Hepatic stellate cell (primary cell): ENCODE measurements around the gene MYO3A.
"Not testable (repeated sequence)": the region's sequence is repeated elsewhere in the genome, so short reads cannot be mapped to it uniquely, and the experiment has no call there.

Experiments used
- DNase-seq: peaks from one replicate; pipeline ENCODE4 v3.0.0; 2011; ENCODE audit warnings: low spot score

The MYO3A gene

DNA sequence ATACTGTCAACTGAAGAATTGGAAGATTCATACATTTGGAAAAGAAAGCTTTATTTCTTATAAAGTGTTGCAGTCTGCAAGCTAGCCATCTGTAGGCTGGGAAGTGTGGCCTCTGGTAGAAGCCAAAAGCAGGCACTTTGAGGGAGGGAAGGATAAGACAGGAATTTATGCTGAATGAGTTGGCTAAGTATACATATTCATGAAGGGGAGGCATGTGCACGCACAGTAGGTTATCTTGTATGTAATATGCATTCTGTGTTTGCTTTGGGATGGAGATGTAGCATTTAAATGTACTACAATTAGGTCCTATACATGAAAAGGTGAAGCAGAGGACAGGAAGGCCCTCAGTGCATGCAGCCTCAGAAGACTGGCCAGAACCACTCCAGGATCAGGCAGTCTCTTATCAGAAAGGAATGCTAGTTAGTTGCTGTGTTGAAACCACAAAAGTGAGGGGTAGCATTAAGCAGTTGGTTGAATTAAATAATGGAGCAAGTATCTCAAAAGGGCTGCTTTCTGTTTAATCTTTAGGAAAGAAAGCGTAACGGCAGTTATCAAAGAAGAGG lies 40.9 kb downstream of the MYO3A start:
- DNase-seq, result no peak

DNA sequence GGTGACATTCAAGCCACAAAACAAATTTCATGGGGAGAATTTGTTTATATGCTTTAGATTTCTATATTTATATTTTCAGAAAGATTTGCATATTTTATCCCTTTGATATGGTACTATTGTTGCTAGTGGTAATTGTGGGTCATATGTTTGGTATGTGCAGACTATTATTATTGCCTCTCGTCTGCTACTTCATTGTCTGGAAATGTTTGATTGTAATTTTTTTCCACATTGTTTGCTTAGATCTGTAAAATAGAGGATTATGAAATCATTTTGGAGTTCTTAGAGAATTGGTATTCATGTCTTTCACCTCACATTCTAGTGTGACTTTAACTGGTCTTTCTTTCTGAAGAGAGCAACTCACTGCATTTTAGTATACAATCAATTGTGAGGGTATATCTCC lies 44.7 kb downstream of the MYO3A start:
- no peak for DNase-seq

DNA sequence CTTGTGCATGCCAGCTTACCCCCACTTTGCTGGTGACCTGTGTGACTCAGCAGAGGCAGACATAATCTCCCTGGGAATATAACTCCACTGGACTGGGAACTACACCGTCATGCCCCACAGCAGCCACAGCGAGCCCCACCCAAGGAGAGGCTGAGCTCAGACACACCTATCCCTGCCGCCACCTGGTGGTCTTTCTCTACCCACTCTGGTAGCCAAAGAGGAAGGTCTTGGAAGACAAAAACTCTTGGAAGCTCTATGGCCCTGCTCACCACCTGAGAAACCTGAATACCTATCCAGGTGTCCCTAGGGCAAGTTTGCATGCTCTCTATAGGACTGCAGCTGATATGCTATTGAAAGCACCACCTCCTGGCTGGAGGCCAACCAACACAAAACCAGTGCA lies 48.1 kb downstream of the MYO3A start:
- no peak for DNase-seq

DNA sequence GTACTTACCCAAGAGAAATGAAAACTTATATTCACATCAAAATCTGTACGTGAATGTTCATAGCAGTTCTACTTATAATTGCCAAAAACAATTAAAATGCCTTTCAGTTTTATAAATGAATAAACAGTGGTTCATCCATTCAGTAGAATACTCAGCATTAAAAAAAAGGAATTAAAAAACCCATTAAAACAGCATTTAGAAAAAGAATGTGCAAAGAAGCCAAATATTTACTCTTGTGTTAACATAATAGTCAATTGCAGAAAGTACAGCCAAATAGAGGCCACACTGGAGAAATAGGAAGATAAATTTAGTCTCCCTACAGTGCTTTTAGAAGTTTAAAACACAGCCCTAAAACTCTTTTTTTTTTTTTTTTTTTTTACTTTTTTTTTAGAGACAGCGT lies 54.6 kb downstream of the MYO3A start:
- DNase-seq, result no peak

DNA sequence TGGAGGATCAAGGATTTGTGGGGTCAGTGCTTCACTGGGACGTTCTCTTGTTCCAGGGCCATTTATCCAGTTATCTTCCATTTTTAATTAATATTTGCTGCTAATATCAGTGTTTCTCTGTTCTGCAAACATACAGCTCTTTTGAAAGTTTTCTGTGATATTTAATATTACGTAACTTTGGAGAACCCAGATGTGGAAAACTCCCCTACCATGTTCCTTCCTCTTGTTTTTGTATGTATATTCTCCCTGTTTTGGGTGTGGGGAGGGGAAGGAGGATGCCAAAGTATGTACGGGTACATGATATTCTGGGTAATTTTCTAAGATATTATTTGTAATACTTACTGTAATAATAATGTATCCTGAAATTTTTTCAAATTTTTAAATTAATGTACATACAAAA lies 55.9 kb downstream of the MYO3A start:
- no peak for DNase-seq

DNA sequence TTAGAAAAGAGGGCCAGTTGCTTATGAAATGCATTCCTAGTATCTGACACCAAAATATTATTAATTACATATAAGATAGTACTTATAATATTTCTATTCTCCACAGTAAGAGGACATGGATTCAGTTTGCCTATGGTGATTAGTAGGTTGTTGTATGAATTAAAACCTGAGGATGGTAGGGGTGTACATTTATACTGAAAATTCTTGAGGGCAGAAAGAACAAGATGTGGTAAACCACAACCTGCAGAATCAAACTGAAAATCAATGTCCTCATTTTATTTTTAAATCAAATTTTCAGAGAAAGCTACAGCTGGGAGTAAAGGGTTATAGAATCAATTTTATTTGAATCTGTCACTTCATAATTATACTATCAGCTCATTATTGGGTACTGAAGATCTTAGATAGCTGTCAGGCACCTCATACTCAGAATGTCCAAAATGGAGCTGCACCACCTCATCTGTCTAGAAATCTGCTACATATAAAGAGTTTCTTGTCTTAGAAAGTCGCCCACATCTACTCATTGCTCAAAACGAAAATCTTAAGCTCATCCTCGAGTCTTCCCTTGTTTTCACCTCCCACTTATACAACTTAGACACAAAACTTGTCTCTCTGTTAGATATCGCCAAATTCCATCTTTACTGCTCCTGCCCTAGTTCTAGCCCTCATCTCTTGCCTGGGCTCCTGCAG lies 65.4 kb downstream of the MYO3A start:
- DNase-seq, result no peak

DNA sequence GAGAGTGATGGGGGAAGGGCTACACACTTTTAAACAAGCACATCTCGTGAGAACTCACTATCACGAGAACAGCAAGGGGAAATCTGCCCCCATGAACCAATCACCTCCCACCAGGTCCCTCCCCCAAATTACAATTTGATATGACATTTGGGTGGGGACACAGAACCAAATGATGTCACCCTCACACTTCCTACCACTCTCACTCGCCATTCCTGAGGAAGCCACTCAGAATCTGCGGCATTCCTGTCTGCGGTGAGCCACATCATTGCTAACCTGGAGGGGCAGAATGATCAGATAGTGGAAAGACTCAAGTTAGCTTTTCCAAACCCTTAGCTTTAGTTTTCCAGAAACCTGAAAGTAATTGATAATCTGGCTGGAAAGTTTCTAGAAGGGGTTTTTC lies 66.9 kb downstream of the MYO3A start:
- DNase-seq, result no peak

DNA sequence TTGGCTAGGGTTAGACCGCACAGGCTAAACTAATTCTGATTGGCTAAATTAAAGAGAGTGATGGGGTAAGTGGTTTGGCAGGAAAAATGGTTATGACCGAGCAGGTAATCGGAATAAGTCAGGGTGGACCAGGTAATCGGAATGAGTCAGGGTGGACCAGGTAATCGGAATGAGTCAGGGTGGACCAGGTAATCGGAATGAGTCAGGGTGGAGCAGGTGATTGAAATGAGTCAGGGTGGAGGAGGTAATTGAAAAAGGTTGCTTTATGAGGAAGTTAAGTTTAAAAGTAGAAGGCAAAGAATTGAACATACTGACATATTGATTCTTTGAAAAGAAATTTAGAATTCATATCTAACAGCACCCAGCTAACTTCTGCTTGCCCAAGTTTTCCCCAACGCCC lies 68.4 kb downstream of the MYO3A start:
- DNase-seq, result not testable (repeated sequence)

DNA sequence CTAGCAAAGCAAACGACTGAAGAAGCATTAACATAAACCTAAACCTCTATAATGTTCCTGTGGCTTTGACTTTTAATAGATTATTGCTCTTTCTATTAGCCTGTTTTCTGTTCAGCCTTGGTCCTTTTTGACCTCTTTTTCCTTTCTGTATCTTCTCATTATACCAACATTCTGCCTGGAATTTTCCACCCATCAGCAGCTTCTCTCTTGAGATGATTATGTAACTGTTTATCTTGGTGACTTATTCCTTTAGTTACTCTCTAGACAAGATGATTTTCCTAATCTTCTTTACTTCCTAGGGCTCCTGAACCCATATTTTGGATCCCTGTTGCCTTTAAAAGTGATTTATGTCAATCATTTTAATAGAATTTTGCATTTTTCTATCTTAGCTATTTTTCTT lies 81.1 kb downstream of the MYO3A start:
- no peak for DNase-seq

DNA sequence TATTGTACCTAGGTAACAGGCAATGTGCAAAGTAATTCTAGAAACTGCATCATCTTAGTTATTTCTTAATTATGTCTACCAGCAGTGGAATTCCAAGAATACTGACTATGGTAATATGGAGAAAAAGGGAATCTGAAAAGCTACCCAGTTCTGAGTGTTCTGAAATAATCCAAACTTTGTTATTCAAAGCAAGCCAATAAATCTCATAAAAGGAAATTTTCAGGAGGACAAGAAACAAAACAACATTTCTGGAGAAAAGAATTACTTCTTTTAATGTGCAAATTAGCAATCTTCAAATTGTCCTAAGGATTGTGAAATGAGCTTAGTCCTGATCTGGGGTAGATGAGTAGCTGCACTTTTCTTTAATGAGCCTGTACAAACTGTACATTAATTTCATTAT lies 88.8 kb downstream of the MYO3A start:
- no peak for DNase-seq

DNA sequence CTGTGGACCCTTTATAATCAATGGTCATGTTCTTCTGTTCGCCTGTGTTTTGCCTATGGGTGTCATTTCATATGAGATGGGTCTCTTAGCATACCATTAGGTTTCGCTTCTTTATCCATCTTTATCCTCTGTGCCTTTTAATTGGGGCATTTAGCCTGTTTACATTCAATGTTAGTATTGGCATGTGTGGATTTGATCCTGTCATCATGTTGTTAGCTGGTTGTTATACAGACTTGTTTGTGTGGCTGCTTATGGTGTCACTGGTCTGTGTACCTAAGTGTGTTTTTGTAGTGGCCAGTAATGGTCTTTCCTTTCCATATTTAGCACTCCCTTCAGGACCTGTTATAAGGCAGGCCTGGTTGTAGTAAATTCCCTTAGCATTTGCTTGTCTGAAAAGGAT lies 90.3 kb downstream of the MYO3A start:
- no peak for DNase-seq

DNA sequence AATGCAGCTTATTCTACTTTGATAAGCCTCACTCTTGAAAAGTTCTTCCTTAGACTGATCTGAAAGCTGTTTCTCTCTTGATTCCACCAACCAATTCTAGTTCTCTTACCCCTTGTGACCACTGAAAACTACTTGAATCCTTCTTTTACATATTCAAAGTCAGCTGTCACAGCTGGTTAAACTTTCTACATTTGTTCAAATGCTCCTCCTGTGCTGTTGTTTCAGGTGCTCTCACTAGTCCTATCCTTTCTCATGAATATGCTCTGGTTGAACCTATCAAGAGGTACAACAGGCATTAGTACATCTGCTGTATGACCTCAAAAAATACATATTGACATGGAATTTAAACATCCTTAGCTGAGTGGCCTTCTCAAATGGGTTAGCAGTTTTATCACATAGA lies 91.5 kb downstream of the MYO3A start:
- no peak for DNase-seq

DNA sequence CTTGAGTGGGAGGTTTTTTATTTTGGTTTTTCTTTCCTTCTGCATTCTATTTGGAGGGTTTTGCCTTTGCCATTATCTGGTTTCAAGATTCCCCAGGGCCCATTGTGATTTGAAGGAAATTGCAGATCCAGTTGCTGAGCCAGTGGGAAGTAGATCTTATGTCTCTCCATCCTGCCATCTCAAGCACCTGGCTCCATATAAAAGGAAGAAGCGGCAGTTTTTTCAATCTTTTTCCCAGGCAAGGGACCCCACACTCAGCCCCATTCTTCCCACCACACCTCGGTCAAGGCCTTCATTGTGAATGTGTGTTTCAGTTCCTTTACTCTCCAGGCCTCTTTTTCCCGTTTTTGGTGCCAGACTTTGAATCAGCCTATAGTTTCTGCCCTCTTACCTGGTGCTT lies 95.8 kb downstream of the MYO3A start:
- DNase-seq, result no peak

DNA sequence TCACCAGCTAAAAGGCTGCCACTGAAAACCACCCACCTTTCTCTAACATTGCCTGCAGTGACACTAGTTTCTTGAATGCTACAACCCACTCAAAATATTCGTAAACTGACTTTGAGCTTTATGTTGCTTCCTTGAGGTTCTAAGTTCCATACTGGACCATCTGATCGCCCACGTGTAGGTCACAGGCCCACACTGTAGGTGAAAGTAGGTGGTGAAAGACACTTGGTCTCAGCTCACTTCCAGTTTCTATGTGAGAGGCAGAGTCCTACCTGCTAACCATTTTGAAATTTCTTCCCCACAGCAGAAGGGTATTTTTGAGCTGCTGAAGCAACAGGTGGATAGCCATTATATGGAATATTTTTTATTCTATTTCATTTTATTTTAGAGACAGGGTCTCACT lies 97.3 kb downstream of the MYO3A start:
- no peak for DNase-seq

DNA sequence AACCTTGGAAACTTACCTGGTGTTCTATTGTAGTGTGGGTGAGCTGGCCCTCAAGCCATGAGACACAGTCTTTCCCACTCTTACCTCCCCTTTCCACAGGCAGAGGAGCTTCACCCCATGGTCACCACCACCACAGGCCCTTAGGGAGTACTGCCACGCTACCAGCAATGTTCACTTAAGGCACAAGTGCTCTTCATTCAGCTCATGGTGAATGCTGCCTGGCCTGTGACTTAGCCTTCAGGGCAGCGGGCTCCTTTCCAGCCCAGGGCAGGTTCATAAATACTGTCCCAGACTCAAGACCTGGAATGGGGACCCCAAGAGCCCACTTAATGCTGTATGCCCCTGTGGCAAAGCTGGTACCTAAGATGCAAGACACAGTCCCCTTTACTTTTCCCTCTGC lies 109.4 kb downstream of the MYO3A start:
- DNase-seq, result no peak

DNA sequence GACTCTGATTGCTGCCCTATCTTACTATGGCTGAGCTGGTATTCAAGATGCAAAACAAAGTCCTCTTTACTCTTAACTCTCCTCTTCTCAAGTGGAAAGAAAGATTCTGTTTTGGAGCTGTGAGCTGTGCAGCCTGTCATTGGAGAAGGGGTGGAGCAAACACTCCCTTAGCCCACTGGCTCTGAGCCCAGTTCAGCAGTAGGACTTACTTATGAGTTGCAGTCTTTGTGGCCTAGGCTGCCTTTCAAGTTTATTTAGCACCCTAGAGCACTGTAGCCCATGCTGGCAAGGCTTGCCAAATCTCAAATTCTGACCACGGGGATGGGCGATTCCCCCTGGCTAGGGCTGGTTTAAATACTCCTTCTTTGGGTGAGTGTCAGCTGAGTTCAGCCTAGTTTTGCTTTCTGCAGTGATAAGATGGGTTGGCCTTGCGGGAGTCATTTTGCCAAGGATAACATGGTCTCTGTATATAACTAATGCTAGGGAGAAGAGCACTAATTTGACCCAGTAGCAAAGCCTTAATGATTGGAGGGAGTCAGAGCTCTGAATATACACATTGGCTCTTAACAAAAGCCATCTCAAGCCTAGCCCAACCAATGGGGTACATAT lies 110.2 kb downstream of the MYO3A start:
- DNase-seq, result no peak

DNA sequence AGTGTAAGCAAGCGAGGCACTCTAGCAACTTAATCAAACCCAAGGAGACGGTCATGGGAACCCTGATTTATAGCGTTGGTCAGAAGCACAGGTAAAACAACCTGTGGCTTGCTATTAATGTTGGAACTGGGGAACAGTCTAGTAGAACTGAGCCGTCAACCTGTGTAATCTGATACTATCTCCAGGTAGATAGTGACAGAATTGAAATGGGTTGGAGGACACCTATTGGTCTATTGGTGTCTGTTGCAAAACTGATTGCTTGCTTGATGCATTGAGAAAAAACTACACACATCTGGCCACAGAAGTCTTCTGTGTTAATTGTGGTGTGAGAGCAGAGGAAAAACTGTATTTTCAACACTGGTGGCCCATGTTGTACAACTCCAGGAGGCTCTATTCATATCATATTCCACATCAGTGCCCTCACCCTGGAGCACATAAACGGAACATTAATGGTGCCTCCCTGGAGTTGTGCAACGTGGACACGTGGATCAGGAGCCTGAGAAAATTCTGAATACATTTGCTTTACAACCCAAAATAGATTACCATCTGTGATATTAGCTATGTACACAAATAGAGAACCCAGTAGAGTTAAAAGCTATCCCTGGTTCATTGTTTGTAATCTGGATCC lies 112.2 kb downstream of the MYO3A start:
- no peak for DNase-seq

DNA sequence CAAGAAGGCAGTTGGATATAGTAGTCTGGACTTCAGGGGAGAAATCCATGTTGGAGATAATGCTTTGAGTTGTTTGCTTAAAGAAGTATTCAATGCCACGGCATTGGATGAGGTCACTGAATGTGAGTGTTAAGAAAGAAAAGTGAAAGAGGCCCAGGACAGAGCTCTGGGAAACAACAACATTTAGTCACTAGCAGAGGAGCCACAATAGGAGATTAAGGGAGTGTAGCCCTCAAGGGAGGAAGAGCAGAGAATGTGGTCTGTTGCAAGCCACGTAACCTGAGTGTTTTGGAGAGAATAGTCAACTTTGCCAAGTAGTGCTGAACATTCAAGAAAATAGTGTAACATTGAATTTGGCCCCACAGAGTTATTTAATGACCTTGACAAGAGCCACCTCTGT lies 114.7 kb downstream of the MYO3A start:
- no peak for DNase-seq

DNA sequence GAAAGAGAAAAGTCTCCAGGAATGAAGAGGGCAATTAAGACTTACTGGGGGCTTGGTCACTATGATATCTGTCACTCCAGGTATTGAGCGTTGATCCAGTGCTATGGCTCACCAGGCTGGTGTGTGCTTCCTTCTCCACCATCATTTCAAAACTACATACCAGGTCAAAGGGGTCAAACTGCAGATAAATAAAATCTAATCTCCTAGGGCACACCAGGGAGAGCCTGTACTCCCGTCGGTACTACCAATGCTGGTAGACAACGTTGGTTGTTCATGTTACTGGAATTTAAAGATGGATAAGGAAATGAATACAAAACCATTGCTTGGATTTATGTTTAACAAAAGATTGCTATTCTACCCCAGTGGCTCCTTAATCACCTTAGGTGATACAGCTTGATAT lies 118.3 kb downstream of the MYO3A start:
- DNase-seq, result no peak

DNA sequence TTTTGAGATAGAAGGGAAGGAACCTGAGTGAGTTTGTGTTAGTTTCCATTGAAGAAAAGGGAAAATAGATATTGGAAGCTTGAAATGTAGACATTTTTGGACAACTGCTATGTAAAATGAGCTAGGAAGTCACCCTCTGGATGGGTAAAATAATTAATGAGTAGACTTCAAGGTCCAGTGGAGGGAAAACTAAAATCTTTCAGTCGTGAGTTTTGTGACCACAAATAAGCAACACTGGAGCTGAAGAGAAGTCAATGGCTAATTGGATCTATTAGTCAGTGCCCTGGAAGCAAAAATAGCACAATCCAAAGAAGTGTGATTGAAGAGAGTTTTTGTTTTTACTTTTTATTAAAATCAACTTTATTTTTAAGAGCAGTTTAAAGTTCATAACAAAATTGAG lies 123.4 kb downstream of the MYO3A start:
- no peak for DNase-seq

DNA sequence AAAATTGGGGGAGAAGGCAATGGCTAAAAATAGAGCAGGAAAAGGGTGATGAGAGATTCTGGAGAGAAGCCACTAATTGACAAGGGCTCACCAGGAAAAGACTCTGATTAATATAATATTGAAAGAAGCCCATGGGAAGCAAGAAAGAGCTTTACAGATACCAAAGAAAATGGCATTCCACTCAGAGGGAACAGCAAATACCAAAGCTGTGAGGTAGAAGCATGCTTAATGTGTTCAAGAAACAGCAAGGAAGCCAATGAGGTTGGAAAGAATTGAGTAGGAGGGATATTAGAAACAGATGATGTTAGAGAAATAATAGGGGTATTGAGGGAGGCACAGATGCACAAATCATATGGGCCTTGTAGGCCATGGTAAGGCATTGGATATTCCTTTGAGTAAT lies 130.1 kb downstream of the MYO3A start:
- DNase-seq, result no peak

DNA sequence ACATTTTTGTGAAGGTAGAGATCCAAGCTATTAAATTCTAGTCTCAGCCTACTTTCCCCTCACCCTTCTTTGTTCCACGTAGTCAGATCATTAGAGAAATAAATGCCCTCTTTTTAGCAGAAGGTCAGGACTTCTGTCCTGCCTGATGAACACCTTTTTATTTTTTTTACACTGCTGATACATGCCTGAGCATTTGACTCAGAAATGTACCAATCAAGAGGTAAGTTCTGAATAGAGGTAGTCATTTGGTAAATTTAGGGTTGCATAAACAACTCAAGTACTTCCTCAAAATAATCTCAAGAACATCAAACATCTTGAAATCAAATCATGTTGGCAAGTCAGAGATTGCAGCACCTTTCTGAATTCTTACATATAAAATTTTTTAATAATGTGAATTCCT lies 133.7 kb downstream of the MYO3A start:
- no peak for DNase-seq

DNA sequence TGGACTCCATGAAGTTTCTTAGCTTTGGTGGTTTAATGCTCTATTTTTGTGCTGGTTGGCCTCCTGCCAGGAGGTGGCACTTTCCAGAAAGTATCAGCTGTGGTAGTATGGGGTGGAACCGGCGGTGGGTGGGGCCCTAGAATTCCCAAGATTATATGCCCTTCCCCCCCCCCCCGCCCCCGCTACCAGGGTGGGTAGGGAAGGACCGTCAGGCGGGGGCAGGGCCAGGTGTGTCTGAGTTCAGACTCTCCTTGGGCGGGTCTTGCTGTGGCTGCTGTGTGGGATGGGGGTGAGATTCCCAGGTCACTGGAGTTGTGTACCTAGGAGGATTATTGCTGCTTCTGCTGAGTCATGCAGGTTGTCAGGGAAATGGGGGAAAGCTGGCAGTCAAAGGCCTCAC lies 146.9 kb downstream of the MYO3A start:
- not testable (repeated sequence) for DNase-seq

DNA sequence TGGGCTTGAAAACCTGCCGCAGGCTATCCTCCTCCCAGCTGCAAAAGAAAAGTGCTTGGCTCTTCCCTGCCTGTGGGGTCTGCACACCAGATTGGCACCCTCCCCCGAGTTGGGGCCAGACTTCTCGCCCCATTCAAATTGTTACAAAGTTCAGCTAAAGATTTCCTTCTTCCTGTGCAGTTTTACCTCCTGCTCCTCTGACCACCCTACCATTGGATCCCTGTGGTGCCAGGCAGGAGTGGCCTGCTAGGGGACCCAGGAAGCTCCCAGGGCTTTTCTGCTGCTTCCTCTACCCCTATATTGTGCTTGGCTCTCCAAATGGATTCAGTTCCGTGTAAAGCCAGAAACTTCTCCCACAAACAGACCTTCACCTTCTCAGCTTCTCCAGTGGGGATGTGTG lies 147.4 kb downstream of the MYO3A start:
- no peak for DNase-seq
